Measurements from ENCODE around the gene RALA. TPM values are rescaled to one million over a fixed set of nuclear protein-coding genes. Genes with fewer than 3 reads are reported as not detected.

The RALA gene
- total RNA-seq, 1 experiment from 2014 or later = 41.7 TPM

DNA sequence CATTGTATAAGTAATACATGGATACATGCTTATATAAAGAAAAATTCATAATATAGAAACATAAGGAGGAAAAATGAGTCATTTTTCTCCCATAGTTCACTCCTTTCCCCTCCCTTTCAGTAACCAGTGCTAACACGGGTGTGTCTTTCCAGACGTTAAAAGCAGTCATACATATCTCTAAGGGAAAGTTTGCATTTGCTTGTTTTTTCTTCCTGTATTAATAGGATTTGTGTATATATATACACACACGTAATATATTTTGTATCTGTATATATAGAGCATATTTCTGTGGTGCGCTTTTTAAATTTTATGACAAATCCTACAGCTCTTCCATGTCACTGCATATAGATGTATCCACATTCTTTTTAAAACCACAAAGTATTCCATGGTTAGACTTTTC lies 78.8 kb downstream of the RALA start:
- Histone ChIP-seq H3K4me3 (ENCODE audit: low read depth, low read length) (no peak overlapping the region), H3K9me3 (no peaks in the 10 kb centered on the region), H3K4me1 (no peaks in the 10 kb centered on the region), H3K27me3 (replicated peaks; ENCODE audit: control insufficient read depth, insufficient read depth, low read length) (no peaks in the 10 kb centered on the region), H3K36me3 (ENCODE audit: control insufficient read depth, insufficient read depth, low read length) (no peaks in the 10 kb centered on the region; the same call in 1 of the 2 replicates)
- Mint-ChIP-seq H3K27ac (ENCODE audit: unreplicated experiment) (no peak overlapping the region), H3K9me3 (ENCODE audit: unreplicated experiment) (no peaks in the 10 kb centered on the region), H3K4me3 (ENCODE audit: unreplicated experiment) (no peak overlapping the region), H3K27me3 (ENCODE audit: insufficient read depth, unreplicated experiment) (no peaks in the 10 kb centered on the region), H3K36me3 (ENCODE audit: insufficient read depth, unreplicated experiment) (peaks cover 48% of the 10 kb centered on the region), H3K4me1 (ENCODE audit: low read depth, unreplicated experiment) (no peaks in the 10 kb centered on the region)
- TF ChIP-seq, protein P1, sequence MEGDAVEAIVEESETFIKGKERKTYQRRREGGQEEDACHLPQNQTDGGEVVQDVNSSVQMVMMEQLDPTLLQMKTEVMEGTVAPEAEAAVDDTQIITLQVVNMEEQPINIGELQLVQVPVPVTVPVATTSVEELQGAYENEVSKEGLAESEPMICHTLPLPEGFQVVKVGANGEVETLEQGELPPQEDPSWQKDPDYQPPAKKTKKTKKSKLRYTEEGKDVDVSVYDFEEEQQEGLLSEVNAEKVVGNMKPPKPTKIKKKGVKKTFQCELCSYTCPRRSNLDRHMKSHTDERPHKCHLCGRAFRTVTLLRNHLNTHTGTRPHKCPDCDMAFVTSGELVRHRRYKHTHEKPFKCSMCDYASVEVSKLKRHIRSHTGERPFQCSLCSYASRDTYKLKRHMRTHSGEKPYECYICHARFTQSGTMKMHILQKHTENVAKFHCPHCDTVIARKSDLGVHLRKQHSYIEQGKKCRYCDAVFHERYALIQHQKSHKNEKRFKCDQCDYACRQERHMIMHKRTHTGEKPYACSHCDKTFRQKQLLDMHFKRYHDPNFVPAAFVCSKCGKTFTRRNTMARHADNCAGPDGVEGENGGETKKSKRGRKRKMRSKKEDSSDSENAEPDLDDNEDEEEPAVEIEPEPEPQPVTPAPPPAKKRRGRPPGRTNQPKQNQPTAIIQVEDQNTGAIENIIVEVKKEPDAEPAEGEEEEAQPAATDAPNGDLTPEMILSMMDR (IDR thresholded peaks at IDR 0.05; ENCODE audit: insufficient read depth in 1 of 2, low read depth in 1 of 2, low read length in 1 of 2, severe bottlenecking in 1 of 2, unreplicated experiment in 1 of 2) = no peak
- ChIA-PET CTCF (no interaction called here), POLR2A (no interaction called here)
- DNase-seq = no peak
- intact Hi-C loops (cut with micrococcal nuclease; ENCODE audit: unreplicated experiment) = no loop called here
- no TSS peak for BruUV-seq (replicated peaks)

DNA sequence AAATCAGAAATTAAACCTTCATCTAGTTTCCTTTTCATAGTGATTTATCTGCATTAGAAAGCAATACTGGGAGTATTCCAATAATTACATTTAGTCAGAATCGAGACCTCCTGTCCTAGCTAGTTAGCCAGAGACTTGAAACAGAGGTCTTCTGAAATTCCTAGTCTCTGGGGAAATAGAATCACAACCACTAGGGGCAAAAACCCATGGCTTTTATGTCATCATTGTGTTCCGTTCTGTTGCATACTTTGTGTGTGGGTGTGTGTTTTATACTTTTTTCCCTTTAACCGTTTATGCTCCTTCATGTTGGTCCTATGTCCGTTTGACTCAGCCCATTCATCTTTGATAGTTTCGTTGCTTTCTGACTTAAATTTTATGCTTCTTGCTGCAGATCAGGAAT lies 79.8 kb downstream of the RALA start:
- Mint-ChIP-seq H3K27me3 (ENCODE audit: insufficient read depth, unreplicated experiment) (no peaks in the 10 kb centered on the region), H3K9me3 (ENCODE audit: unreplicated experiment) (no peaks in the 10 kb centered on the region), H3K36me3 (ENCODE audit: insufficient read depth, unreplicated experiment) (peaks cover 38% of the 10 kb centered on the region), H3K27ac (ENCODE audit: unreplicated experiment) (no peak overlapping the region), H3K4me1 (ENCODE audit: low read depth, unreplicated experiment) (no peaks in the 10 kb centered on the region), H3K4me3 (ENCODE audit: unreplicated experiment) (no peak overlapping the region)
- no peaks in the 10 kb centered on the region; the same call in 1 of the 2 replicates for H3K36me3 ChIP-seq (ENCODE audit: control insufficient read depth, insufficient read depth, low read length)
- CTCF ChIA-PET = no interaction called here
- H3K27me3 ChIP-seq (replicated peaks; ENCODE audit: control insufficient read depth, insufficient read depth, low read length) = no peaks in the 10 kb centered on the region
- POLR2A ChIA-PET = no interaction called here
- TF ChIP-seq, protein P1 (IDR thresholded peaks at IDR 0.05; ENCODE audit: insufficient read depth in 1 of 2, low read depth in 1 of 2, low read length in 1 of 2, severe bottlenecking in 1 of 2, unreplicated experiment in 1 of 2) = peak in 1 of 2 experiments; percentile 40
- DNase-seq = no peak
- H3K4me3 ChIP-seq (ENCODE audit: low read depth, low read length) = no peak overlapping the region
- BruUV-seq (replicated peaks) = no TSS peak
- H3K9me3 ChIP-seq = no peaks in the 10 kb centered on the region
- intact Hi-C loops (cut with micrococcal nuclease; ENCODE audit: unreplicated experiment) = no loop called here
- no peaks in the 10 kb centered on the region for H3K4me1 ChIP-seq

DNA sequence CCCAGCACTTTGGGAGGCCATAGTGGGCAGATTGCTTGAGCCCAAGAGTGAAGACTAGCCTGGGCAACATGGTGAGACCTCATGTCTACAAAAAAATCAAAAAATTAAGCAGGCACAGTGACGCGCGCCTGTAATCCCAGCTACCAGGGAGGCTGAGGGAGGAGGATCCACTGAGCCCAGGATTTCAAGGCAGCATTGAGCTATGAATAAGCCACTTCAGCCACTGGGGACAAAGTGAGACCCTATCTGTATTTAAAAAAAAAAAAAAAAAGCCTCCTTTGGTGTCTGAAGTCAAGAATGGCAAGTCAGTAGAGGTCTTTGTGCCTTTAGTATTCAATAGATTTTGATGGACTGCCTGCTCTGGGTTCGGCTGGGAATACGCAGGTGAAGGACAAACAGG lies 85.7 kb downstream of the RALA start:
- CTCF ChIA-PET = interaction anchor here (0.7 kb wide), 1 partner anchor 17 kb away, joined by 6 read pairs; no protein-coding TSS in a partner anchor
- TF ChIP-seq, protein P1 (IDR thresholded peaks at IDR 0.05; ENCODE audit: insufficient read depth in 1 of 2, low read depth in 1 of 2, low read length in 1 of 2, severe bottlenecking in 1 of 2, unreplicated experiment in 1 of 2) = no peak
- POLR2A ChIA-PET = no interaction called here
- Mint-ChIP-seq H3K4me1 (ENCODE audit: low read depth, unreplicated experiment) (no peaks in the 10 kb centered on the region), H3K9me3 (ENCODE audit: unreplicated experiment) (peaks cover 13% of the 10 kb centered on the region), H3K36me3 (ENCODE audit: insufficient read depth, unreplicated experiment) (peaks cover 18% of the 10 kb centered on the region), H3K27ac (ENCODE audit: unreplicated experiment) (no peak overlapping the region), H3K27me3 (ENCODE audit: insufficient read depth, unreplicated experiment) (no peaks in the 10 kb centered on the region), H3K4me3 (ENCODE audit: unreplicated experiment) (no peak overlapping the region)
- intact Hi-C loops (cut with micrococcal nuclease; ENCODE audit: unreplicated experiment) = loop anchor here (2.0 kb wide), 1 partner anchor 24 kb away; no protein-coding TSS in a partner anchor
- no peaks in the 10 kb centered on the region for H3K4me1 ChIP-seq
- no peak overlapping the region for H3K4me3 ChIP-seq (ENCODE audit: low read depth, low read length)
- H3K36me3 ChIP-seq (ENCODE audit: control insufficient read depth, insufficient read depth, low read length) = no peaks in the 10 kb centered on the region
- no peaks in the 10 kb centered on the region for H3K27me3 ChIP-seq (replicated peaks; ENCODE audit: control insufficient read depth, insufficient read depth, low read length)
- no TSS peak for BruUV-seq (replicated peaks)
- H3K9me3 ChIP-seq = peaks cover 8% of the 10 kb centered on the region
- no peak for DNase-seq

Data from Caco-2 (cell line).